ENCODE measurements around the gene RFX4.

- TF ChIP-seq CTCF (CRISPR knock-in tag; IDR thresholded peaks at IDR 0.05): no peak
- no peak for TF ChIP-seq ZFP41 (CRISPR knock-in tag; IDR thresholded peaks at IDR 0.05; ENCODE audit: borderline replicate concordance)
- TF ChIP-seq THYN1 (CRISPR knock-in tag; IDR thresholded peaks at IDR 0.05; ENCODE audit: borderline replicate concordance, low read depth): no peak
- TF ChIP-seq PHF8 (CRISPR knock-in tag; IDR thresholded peaks at IDR 0.05): no peak
- no peak for TF ChIP-seq KMT2A (CRISPR knock-in tag; IDR thresholded peaks at IDR 0.05)
- TF ChIP-seq ZBTB40 (IDR thresholded peaks at IDR 0.05): no peak
- no peak for TF ChIP-seq ZBTB40 (CRISPR knock-in tag; IDR thresholded peaks at IDR 0.05)
- no peak for TF ChIP-seq ZC3H4 (CRISPR knock-in tag; IDR thresholded peaks at IDR 0.05; ENCODE audit: borderline replicate concordance)
- TF ChIP-seq EZH2 (conservative IDR thresholded peaks at IDR 0.05; ENCODE audit: low read depth, low read length): no peak
- no peak for TF ChIP-seq ASH2L (IDR thresholded peaks at IDR 0.05; ENCODE audit: insufficient read length, low read depth, low read length)
- no peak for TF ChIP-seq ZNF850 (CRISPR knock-in tag; conservative IDR thresholded peaks at IDR 0.05)
Measured at GRCh38 chr12:106566771-106567170, 16.0 kb upstream of the RFX4 start.
